Lower leg skin (tissue), 3 donors: ENCODE data around the gene KIAA0513.

Experiments used
- POLR2A ChIP-seq, 2 donors: fragments of 450-650 bp; IDR thresholded peaks; one replicate each; pipeline ENCODE4 v1.6.1; 2016 to 2017; ENCODE audit warnings: antibody characterized with exemption in 2 of 2, mild to moderate bottlenecking in 1 of 2, moderate library complexity in 1 of 2
- TF ChIP-seq, protein P1 (sequence below), 3 donors: fragments of 450-650 bp; IDR thresholded peaks; one replicate each; pipeline ENCODE4 v1.5.1; 2016; ENCODE audit warnings: antibody characterized with exemption in 3 of 3, mild to moderate bottlenecking in 3 of 3, moderate library complexity in 2 of 3

DNA sequence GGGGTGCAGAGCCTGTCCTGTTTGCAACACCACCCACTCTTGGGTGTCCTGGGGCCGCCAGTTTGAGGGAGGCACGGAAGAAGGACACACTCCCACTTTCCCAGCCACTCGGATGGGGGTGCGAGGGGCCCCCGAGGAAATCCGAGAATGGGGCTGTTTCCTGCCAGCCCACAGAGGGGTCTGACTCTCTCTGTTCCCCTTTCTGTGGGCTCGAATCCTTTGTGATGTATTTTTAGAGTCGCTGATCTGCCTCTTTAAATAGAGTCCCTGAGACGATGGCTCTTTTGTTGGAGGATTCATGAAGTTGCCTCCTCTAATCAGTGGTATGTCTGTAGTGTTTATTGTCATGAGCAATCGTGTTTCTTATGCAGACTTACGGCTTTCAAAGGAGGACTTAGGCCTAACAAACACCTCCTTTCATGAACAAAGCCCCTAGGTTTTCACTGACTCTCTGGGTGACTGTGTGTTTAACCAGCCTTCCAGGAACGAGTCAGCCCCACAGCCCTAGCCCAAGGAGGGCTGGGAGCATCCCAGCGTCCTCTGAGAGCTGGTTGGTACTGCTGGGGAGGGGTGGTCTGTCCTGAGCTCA lies 55.5 kb downstream of the KIAA0513 start:
- TF ChIP-seq POLR2A (IDR thresholded peaks at IDR 0.05), result no peak
- TF ChIP-seq, protein P1, sequence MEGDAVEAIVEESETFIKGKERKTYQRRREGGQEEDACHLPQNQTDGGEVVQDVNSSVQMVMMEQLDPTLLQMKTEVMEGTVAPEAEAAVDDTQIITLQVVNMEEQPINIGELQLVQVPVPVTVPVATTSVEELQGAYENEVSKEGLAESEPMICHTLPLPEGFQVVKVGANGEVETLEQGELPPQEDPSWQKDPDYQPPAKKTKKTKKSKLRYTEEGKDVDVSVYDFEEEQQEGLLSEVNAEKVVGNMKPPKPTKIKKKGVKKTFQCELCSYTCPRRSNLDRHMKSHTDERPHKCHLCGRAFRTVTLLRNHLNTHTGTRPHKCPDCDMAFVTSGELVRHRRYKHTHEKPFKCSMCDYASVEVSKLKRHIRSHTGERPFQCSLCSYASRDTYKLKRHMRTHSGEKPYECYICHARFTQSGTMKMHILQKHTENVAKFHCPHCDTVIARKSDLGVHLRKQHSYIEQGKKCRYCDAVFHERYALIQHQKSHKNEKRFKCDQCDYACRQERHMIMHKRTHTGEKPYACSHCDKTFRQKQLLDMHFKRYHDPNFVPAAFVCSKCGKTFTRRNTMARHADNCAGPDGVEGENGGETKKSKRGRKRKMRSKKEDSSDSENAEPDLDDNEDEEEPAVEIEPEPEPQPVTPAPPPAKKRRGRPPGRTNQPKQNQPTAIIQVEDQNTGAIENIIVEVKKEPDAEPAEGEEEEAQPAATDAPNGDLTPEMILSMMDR (IDR thresholded peaks at IDR 0.05), result no peak
